HK-2 (cell line): Measurements from ENCODE around the gene KCNH5.
A peak's percentile ranks its signal among the peaks of the same experiment; 100 is the strongest.

Source experiments
- DNase-seq: peaks from one replicate; pipeline ENCODE4 v3.0.0-alpha.2; 2018; ENCODE audit not compliant: unreplicated experiment

KCNH5 gene

GRCh38 chr14:63006531-63006930, 38.7 kb downstream of the KCNH5 start:
- DNase-seq = no peak

- DNase-seq = no peak
These were observed 51.2 kb downstream of the KCNH5 start for GRCh38 chr14:62994096-62994495.

GRCh38 chr14:62988967-62989366, 56.3 kb downstream of the KCNH5 start:
- no peak for DNase-seq

GRCh38 chr14:62983821-62984220, 61.4 kb downstream of the KCNH5 start:
- DNase-seq = no peak

GRCh38 chr14:62980693-62981092, 64.6 kb downstream of the KCNH5 start:
- no peak for DNase-seq

- DNase-seq = peak; percentile 51
These were observed 87.7 kb downstream of the KCNH5 start for GRCh38 chr14:62957562-62957961.

GRCh38 chr14:62956413-62956812, 88.8 kb downstream of the KCNH5 start:
- DNase-seq = no peak

GRCh38 chr14:62954165-62954564, 91.1 kb downstream of the KCNH5 start:
- no peak for DNase-seq

GRCh38 chr14:62952226-62952625, 93.0 kb downstream of the KCNH5 start:
- DNase-seq = no peak

GRCh38 chr14:62947301-62947700, 98.0 kb downstream of the KCNH5 start:
- DNase-seq = no peak

GRCh38 chr14:62946221-62946620, 99.0 kb downstream of the KCNH5 start:
- no peak for DNase-seq

GRCh38 chr14:62943202-62943601, 102.1 kb downstream of the KCNH5 start:
- DNase-seq = no peak

GRCh38 chr14:62939970-62940369, 105.3 kb downstream of the KCNH5 start:
- no peak for DNase-seq

- DNase-seq = no peak
These were observed 106.5 kb downstream of the KCNH5 start for GRCh38 chr14:62938778-62939177.

GRCh38 chr14:62934439-62934838, 110.8 kb downstream of the KCNH5 start:
- DNase-seq = no peak

- DNase-seq = no peak
These were observed 123.8 kb downstream of the KCNH5 start for GRCh38 chr14:62921466-62921865.

- no peak for DNase-seq
These were observed 128.7 kb downstream of the KCNH5 start for GRCh38 chr14:62916551-62916950.

- DNase-seq = no peak
These were observed 130.4 kb downstream of the KCNH5 start for GRCh38 chr14:62914873-62915272.

- no peak for DNase-seq
These were observed 131.2 kb downstream of the KCNH5 start for GRCh38 chr14:62914025-62914424.

- DNase-seq = no peak
These were observed 136.8 kb downstream of the KCNH5 start for GRCh38 chr14:62908506-62908905.

- no peak for DNase-seq
These were observed 139.7 kb downstream of the KCNH5 start for GRCh38 chr14:62905566-62905965.

- no peak for DNase-seq
These were observed 147.5 kb downstream of the KCNH5 start for GRCh38 chr14:62897771-62898170.

GRCh38 chr14:62896932-62897456, 148.3 kb downstream of the KCNH5 start:
- no peak for DNase-seq

- no peak for DNase-seq
These were observed 150.5 kb downstream of the KCNH5 start for GRCh38 chr14:62894736-62895135.

GRCh38 chr14:62889364-62889763, 155.9 kb downstream of the KCNH5 start:
- no peak for DNase-seq
